Loucy (cell line): Measurements from ENCODE around the gene GPBP1.

Source experiments
- EZH2phosphoT487 ChIP-seq: fragments of 200-600 bp; IDR thresholded peaks from 2 replicates; pipeline ENCODE4 v1.6.1; 2018; ENCODE audit warnings: antibody characterized with exemption, mild to moderate bottlenecking, moderate library complexity, borderline replicate concordance
- TF ChIP-seq, protein P1 (sequence below): fragments of 200-600 bp; sonication (generic); conservative IDR thresholded peaks from 2 replicates; pipeline ENCODE4 v1.5.1; 2014; ENCODE audit warnings: mild to moderate bottlenecking, antibody characterized with exemption, low read length

DNA sequence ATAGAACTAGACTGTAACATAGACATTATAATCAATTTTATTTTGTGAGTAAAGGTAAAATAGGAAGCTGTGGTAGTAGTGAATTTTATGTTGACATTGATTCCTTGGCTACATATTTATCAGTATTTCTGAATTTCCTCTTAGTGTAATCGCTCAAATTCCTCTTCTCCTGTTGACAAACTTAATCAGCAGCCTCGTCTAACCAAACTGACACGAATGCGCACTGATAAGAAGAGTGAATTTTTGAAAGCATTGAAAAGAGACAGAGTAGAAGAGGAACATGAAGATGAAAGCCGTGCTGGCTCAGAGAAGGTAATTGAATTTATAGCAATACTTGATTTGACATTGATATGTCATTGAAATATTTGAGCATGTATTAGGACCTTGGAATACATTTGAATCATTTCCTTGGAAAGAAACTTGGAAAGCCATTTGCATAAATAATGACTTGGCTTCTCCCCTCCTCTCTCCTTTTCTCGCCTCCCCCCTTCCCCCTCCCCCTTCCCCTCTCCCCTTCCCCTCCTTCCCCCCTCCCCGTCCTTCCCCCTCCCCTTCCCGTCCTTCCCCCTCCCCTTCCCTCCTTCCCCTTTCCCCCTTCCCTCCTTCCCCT, 75.5 kb downstream of the GPBP1 start:
- no peak for TF ChIP-seq EZH2phosphoT487
- TF ChIP-seq, protein P1, sequence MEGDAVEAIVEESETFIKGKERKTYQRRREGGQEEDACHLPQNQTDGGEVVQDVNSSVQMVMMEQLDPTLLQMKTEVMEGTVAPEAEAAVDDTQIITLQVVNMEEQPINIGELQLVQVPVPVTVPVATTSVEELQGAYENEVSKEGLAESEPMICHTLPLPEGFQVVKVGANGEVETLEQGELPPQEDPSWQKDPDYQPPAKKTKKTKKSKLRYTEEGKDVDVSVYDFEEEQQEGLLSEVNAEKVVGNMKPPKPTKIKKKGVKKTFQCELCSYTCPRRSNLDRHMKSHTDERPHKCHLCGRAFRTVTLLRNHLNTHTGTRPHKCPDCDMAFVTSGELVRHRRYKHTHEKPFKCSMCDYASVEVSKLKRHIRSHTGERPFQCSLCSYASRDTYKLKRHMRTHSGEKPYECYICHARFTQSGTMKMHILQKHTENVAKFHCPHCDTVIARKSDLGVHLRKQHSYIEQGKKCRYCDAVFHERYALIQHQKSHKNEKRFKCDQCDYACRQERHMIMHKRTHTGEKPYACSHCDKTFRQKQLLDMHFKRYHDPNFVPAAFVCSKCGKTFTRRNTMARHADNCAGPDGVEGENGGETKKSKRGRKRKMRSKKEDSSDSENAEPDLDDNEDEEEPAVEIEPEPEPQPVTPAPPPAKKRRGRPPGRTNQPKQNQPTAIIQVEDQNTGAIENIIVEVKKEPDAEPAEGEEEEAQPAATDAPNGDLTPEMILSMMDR: no peak
